ENCODE results near the gene FCGR3B.
"Not testable (repeated sequence)": the region's sequence is repeated elsewhere in the genome, so short reads cannot be mapped to it uniquely, and the experiment has no call there.

The FCGR3B gene

DNA sequence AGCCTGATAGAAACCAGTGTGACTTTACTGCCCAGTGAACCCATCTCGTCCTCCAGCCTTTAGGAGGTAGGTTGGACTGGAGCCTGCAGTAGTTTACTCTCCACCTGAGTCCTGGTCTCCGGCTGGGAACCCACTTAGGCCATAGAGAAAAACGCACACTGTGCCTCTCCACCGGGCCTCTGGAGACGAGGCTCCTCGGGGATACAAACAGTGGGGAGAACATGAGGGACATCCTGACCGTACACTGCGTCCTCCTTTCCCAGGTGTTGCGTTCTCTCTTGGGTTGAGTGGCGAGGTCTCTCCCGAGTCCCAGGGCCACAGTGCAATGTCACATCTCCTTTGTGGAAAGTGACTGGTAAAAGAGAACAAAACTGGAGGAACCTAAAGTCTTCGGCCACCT lies 26.0 kb downstream of the FCGR3B start:
- DNase-seq = not testable (repeated sequence)

DNA sequence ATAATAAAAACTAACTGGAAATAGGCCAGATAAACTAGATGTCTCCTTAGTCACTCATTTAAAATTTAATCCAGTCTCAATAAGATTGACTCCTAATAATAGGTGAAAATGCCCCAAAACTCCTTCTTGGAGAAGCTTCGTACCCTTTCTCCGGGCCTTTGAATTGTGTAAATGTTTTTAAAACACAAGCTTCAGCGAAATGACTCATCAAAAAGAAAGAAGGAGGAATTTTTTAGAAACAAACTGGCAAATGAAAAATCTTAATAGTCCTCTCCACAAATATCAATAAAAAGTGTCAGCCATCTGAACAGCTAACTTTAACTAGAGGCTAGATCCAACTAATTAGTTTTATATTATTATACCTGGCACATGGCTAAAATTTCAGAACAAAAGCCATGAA lies 33.9 kb downstream of the FCGR3B start:
- not testable (repeated sequence) for DNase-seq

DNA sequence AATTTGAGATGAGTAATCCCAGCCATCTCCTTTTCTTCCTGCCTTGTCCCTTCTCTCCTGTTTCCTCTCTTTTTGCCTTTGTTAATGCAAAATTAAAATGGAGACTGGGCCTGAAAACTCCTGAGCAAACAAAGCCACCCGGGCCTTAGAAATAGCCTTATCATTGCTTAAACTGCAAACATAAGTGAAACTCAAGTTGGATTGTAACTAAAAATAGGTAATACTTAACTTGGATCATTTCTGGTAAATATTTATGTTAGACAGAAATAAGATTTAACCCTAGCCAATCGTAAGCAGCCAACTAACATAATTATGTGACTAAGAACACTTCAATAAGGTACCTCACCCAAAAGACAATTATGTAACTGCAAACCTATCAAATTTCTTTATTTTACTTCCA lies 35.4 kb downstream of the FCGR3B start:
- DNase-seq = not testable (repeated sequence)

DNA sequence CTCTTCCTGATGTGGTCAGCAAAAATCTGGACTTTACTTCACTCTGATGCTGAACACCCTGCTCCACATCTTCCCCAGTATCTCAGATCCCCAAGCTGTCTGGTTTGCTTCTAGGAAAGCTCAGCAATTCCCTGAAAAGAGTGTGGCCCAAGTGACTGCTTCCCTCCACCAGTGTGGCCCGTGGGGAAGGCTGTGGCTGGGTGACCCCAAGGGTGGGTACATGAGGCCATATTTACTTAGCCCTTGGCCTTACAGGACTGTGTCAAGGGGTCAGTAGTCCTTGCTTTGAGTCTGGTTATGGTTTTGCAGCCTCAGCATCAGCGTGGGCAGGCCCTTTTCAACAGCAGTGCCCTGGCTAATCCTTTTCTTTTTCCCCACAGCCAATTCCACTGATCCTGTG lies 35.8 kb downstream of the FCGR3B start:
- DNase-seq = not testable (repeated sequence)

DNA sequence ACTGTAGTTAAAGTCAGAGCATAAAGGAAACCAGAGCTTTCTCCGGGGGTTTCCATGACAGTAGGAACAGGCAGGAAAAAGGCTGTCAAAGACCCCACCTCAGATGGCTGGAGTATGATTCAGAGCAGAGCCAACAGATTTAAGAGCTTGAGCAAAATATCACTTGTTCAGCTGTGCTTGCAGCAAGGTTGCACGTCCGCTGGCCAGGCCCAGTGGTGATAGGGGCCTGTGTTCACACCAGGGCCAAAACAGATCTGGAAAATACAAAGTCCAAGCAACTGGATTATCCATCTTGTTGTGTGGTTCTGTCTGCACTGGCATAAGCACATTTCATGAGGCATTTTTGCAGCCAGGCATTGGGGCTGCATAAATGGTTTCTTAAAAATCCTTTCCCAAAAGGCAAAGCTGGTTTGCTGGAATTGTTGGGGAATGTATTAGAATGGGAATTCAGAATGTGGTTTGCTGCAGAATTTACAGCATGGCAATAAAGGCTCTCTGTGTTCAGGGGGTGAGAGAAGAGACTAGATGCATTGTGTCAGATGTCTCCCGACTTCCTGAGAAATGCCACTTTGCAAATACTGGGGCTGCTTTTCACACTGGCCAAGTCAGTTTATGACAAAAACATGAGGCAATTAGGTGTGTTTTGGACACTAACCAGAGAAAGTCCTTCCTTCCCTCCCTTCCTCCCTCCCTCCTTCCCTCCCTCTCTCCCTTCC lies 36.5 kb downstream of the FCGR3B start:
- not testable (repeated sequence) for DNase-seq

DNA sequence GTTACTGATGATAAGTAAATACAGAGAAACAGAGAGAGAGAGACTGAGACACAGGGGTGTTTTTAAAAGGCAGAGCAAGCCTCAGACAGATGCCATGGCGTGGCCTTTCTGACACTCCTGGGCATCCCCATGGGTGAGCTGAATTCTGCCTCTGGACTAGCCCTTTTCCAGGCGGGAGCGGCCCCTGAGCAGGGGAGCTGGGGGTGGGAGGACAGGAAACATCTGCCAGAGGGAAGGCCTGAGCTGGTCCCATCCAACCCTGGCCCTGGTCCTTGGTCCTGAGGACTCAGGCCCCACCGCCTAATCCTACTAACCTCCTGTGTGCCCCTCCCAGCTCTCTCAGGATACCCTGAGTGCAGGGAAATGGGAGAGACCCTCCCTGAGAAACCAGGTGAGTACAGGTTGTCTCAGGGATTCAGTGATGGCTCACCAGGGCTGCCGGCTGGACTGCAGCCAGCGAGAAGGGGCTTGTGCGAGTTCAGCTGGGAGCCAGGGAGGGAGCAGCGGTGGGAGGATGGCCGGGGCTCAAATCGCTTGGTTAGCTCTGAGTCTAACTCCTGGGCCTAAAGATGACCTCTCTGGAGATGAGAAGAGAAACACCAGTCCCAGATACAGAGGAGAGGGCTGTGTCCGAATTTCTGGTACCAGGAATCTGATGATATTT lies 37.8 kb downstream of the FCGR3B start:
- DNase-seq = not testable (repeated sequence)

DNA sequence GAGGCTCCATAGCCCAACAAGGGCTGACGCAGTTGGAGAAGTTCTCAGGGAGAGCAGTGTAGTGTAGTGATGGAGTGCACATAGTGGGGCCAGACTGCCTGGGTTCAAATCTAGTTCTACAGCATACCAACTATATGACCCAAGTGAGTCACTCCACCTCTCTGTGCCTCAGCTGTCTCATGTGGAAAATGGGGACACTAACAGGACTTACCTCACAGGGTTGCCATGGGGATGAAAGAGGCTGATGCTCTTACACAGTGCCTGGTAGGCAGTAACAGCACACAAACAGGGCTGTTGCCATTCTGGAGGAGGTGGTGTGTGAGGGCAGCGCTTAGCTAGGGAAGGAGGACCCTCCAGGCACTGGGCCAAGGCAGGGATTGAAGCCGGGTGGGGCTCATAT lies 38.4 kb downstream of the FCGR3B start:
- not testable (repeated sequence) for DNase-seq

DNA sequence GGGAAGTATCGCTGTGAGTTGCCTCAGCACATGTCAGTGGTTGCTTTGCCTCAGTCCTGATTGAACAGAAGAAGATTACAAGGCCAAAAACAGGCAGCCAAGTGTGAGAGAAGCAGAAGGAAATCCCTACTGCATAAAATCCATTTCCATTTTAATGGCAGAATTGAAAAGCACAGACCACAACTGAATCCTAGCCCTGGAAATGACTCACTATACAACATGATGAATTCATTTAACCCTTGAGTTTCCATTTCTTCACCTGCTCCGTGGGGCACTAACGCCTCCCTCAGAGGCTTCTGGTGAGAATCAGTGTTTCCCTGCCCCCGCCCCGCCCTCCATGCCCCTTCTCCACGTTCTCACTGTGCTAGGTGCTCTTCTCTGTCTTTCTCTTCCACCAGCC lies 41.1 kb downstream of the FCGR3B start:
- not testable (repeated sequence) for DNase-seq

DNA sequence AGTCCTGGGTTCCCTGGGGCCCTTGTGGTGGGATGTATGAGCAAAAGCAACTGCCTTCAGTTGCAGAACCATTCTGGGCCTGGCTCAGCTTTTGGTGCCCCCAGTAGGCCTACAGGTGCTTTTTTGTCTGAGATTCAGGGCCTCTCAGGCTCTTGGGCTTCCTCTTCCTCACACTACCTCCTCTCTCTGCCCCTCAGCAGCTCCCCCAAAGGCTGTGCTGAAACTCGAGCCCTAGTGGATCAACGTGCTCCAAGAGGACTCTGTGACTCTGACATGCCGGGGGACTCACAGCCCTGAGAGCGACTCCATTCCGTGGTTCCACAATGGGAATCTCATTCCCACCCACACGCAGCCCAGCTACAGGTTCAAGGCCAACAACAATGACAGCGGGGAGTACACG lies 41.6 kb downstream of the FCGR3B start:
- not testable (repeated sequence) for DNase-seq

DNA sequence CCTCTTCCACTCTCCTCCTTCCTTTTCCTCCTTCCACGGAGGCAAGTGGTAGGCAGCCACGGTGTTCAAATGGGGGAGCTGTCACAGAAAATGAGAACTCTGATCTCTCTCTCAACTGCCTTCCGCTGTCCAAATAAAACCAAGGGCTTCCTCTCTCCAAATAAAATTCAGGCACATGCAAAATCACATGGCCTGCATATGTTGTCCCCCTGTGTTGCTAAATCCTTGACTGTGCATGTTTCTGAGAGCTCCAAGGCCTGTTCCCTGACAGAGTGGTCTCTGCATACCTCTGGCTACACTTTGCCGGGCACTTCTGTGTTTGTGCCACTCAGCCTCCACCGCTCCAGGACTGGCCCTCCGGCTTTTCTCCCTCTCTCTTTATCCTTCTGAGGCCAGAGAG lies 42.4 kb downstream of the FCGR3B start:
- not testable (repeated sequence) for DNase-seq

DNA sequence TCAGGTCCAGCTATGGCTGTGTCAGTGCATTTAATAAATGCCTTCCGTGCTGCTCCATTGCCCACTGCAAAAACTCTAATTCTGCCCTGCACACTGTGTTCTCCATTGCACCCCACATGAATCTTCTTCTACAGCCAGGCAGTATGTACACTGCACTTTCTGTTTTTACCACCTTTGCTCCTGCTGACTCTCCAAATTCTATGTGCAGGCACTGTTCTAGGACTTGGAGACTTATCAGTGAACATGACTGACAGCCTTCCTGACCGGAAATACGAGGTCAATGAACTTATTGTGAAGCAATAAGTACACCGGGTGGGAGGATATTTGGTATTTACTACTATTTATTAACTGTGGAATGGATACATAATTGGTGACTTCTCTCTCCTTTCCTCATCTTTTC lies 48.1 kb downstream of the FCGR3B start:
- DNase-seq = not testable (repeated sequence)

DNA sequence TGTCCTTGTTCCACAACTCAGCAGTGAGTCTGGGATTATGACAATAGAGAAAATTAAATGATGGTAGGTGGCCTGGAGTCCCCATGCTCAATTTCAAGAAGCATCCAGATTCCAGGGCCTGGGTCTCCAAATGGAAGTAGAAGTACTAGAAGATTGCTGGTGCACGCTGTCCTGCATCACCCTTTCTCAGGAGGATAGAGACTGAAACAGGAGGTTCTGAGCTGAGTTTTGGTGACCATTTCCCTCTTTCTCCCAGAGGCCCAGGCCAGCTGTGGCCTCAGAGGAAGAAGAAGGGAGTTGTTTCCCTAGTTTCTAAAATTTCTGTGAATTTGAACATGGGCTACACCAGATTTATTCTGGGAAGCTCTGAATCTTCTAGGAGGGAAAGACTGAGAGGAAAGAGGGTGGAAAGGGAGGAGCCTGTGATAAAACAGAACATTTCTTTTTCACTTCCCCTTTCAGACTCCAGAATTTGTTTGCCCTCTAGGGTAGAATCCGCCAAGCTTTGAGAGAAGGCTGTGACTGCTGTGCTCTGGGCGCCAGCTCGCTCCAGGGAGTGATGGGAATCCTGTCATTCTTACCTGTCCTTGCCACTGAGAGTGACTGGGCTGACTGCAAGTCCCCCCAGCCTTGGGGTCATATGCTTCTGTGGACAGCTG lies 50.0 kb downstream of the FCGR3B start:
- DNase-seq = not testable (repeated sequence)

DNA sequence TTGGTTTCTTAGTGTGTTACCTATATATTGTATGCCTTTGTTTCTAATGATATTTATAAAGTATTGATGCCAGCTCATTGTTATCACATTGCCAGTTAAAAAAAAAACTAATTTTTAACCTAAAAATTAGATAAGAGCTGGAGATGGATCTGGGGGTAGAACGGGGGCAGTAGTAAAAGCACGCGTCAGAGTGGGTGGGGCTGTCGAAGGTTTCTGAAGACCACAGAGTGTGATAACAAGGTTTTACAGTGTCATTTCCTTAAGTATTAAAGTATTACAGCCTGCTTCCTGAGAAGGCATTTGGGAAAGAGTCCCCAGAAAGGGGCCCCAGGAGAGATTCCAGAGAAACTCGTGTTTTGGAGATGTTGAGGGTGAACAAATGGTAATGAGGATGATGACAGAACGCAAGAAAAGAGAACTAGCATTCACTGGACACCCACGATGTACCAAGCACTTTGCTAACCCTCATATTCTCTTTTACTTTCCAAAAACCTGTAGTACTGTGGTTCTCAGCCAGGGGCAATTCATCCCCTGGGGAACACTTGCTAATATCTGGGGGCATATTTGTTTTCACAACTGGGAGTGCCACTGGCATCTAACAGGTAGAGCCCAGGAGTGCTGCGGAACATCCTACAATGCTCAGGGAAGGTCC lies 51.0 kb downstream of the FCGR3B start:
- not testable (repeated sequence) for DNase-seq

DNA sequence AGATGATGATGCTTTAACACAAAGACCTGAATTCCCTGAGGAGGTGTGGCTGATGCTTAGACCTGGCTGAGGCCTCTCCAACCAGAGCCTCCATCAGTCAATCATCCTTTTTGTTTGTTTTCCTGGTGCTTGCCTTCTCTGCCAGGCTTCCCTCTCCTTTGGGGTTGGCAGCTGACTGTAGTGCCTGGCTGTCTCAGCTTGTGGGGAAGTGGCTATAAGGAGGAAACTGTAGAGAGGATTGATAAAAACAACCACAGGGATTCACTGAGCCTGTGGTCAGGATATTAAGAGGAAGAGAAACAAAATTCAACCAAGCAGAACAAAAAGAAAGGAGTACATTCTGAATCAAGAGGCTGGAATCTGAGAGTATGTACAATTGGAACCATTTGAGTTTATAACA lies 54.3 kb downstream of the FCGR3B start:
- DNase-seq = not testable (repeated sequence)

Measured in eye (tissue), 1 donor.